GM23338 (cell line): ENCODE data around the gene PDZD8.

Source experiments
- CREB1 ChIP-seq: fragments of 250-450 bp; sonication (Bioruptor Pico); IDR thresholded peaks from 2 replicates; pipeline ENCODE4 v1.5.0; 2020; ENCODE audit warnings: low read depth, mild to moderate bottlenecking, moderate library complexity
- CTCF ChIP-seq, 2 experiments: fragments of 200-600 bp in 1 of 2; sonication (generic) in 1 of 2; conservative IDR thresholded peaks; 2 replicates each; pipeline versions ENCODE4 v1.5.1 to v1.6.1; 2016 to 2017; ENCODE audit warnings: antibody characterized with exemption in 2 of 2, low read depth in 2 of 2, mild to moderate bottlenecking in 2 of 2, moderate library complexity in 1 of 2
- EZH2 ChIP-seq: fragments of 200-600 bp; sonication (generic); IDR thresholded peaks from one replicate; pipeline ENCODE4 v1.8.0; 2017; ENCODE audit warnings: antibody characterized with exemption, mild to moderate bottlenecking, low read depth; ENCODE audit not compliant: unreplicated experiment
- EZH2phosphoT487 ChIP-seq: fragments of 200-600 bp; sonication (generic); IDR thresholded peaks from one replicate; pipeline ENCODE4 v1.8.1; 2018; ENCODE audit warnings: antibody characterized with exemption; ENCODE audit not compliant: unreplicated experiment
- JUNB ChIP-seq: IDR thresholded peaks from one replicate; pipeline ENCODE4 v1.6.1; 2016; ENCODE audit warnings: antibody characterized with exemption; ENCODE audit not compliant: unreplicated experiment
- POLR2AphosphoS5 ChIP-seq: IDR thresholded peaks from 2 replicates; pipeline ENCODE4 v1.6.1; 2016; ENCODE audit warnings: antibody characterized with exemption, low read depth
- STAT1 ChIP-seq: IDR thresholded peaks from one replicate; pipeline ENCODE4 v1.6.1; 2016; ENCODE audit warnings: antibody characterized with exemption; ENCODE audit not compliant: unreplicated experiment
- TF ChIP-seq, protein P1 (sequence below): IDR thresholded peaks from one replicate; pipeline ENCODE4 v1.6.1; 2018; ENCODE audit warnings: antibody characterized with exemption; ENCODE audit not compliant: unreplicated experiment

DNA sequence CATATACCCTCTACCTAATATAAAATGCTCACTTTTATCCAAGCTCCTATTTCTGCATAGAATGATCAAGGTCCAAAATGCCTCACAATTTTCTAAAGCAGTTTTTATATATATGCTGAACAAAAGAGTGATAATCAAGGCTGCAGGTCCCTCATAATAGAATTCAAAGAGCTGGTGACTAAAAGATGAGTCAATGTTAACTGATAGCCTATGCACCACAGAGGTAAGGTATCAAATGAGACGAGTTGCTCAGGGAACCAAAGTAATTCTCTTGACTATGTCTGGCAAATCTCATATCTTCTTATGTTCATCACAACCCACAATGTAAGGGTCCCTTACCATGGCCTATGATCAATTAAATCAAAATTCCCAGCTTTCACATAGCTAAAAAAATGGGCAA is 15.2 kb downstream of the PDZD8 start:
- TF ChIP-seq STAT1 = no peak
- no peak for TF ChIP-seq CTCF (conservative IDR thresholded peaks at IDR 0.05; ENCODE audit: low read depth in 2 of 2)
- no peak for TF ChIP-seq CREB1 (CRISPR knock-in tag)
- TF ChIP-seq, protein P1, sequence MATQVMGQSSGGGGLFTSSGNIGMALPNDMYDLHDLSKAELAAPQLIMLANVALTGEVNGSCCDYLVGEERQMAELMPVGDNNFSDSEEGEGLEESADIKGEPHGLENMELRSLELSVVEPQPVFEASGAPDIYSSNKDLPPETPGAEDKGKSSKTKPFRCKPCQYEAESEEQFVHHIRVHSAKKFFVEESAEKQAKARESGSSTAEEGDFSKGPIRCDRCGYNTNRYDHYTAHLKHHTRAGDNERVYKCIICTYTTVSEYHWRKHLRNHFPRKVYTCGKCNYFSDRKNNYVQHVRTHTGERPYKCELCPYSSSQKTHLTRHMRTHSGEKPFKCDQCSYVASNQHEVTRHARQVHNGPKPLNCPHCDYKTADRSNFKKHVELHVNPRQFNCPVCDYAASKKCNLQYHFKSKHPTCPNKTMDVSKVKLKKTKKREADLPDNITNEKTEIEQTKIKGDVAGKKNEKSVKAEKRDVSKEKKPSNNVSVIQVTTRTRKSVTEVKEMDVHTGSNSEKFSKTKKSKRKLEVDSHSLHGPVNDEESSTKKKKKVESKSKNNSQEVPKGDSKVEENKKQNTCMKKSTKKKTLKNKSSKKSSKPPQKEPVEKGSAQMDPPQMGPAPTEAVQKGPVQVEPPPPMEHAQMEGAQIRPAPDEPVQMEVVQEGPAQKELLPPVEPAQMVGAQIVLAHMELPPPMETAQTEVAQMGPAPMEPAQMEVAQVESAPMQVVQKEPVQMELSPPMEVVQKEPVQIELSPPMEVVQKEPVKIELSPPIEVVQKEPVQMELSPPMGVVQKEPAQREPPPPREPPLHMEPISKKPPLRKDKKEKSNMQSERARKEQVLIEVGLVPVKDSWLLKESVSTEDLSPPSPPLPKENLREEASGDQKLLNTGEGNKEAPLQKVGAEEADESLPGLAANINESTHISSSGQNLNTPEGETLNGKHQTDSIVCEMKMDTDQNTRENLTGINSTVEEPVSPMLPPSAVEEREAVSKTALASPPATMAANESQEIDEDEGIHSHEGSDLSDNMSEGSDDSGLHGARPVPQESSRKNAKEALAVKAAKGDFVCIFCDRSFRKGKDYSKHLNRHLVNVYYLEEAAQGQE = no peak
- no peak for TF ChIP-seq EZH2
- TF ChIP-seq EZH2phosphoT487 = no peak
- no peak for TF ChIP-seq POLR2AphosphoS5
- TF ChIP-seq JUNB = no peak
